H1 (cell line): ENCODE measurements around the gene CBLN1. TPM values are rescaled to one million over a fixed set of nuclear protein-coding genes. Genes with fewer than 3 reads are reported as not detected.
A peak's percentile ranks its signal among the peaks of the same experiment; 100 is the strongest.

ENCODE experiments used
- CTCF ChIA-PET: fragments of 300-600 bp; sonication (Branson Sonifier 250); formaldehyde crosslinking; loops from one replicate; lab custom pipeline; 2021; ENCODE audit not compliant: partially characterized antibody; lab: Charles Lee
- POLR2A ChIA-PET: fragments of 300-600 bp; sonication (Branson Sonifier 250); formaldehyde crosslinking; loops from one replicate; lab custom pipeline; 2021; ENCODE audit warnings: inconsistent platforms; ENCODE audit not compliant: partially characterized antibody; lab: Charles Lee
- DNase-seq, 2 experiments: peaks; one replicate each; pipeline versions ENCODE4 v3.0.0 to v3.0.0-alpha.2; 2010 to 2022; ENCODE audit warnings: low spot score in 2 of 2, low read depth in 1 of 2, mixed read lengths in 1 of 2
- FAIRE-seq: peaks from 2 replicates; lab custom pipeline; 2011; peaks lifted over from hg19 to GRCh38; lab: Jason Lieb, UNC
- H2AFZ ChIP-seq: 2 replicates; pipeline ENCODE4 v1.8.1; 2012; ENCODE audit warnings: low read length, inconsistent platforms
- H2AK5ac ChIP-seq: 2 replicates; pipeline ENCODE4 v1.6.1; 2013; ENCODE audit warnings: low read depth, low read length
- H2BK120ac ChIP-seq: replicated peaks from 2 replicates; pipeline ENCODE3; 2013; ENCODE audit warnings: low read depth, low read length, inconsistent platforms
- H2BK12ac ChIP-seq: 2 replicates; pipeline ENCODE4 v1.6.1; 2013; ENCODE audit warnings: low read depth, low read length
- H2BK15ac ChIP-seq: 2 replicates; pipeline ENCODE4 v1.6.1; 2013; ENCODE audit warnings: low read length
- H2BK20ac ChIP-seq: 2 replicates; pipeline ENCODE4 v1.6.1; 2013; ENCODE audit warnings: low read length
- H2BK5ac ChIP-seq: 2 replicates; pipeline ENCODE4 v1.6.1; 2013; ENCODE audit warnings: low read depth, low read length
- H3K14ac ChIP-seq: 2 replicates; pipeline ENCODE4 v1.6.1; 2013; ENCODE audit warnings: inconsistent platforms; ENCODE audit not compliant: insufficient read length
- H3K18ac ChIP-seq: 2 replicates; pipeline ENCODE4 v1.6.1; 2013; ENCODE audit warnings: low read length; ENCODE audit errors: extremely low read depth
- H3K23ac ChIP-seq: 2 replicates; pipeline ENCODE4 v1.6.1; 2013; ENCODE audit warnings: inconsistent platforms; ENCODE audit not compliant: insufficient read length
- H3K23me2 ChIP-seq: 2 replicates; pipeline ENCODE4 v1.6.1; 2013; ENCODE audit warnings: low read depth, low read length
- H3K27ac ChIP-seq: 2 replicates; pipeline ENCODE4 v1.6.1; 2011; ENCODE audit warnings: low read depth, low read length, inconsistent platforms
- H3K27me3 ChIP-seq, 4 experiments: replicated peaks in 1 of 4; 1 replicate in 1 of 4; 2 replicates in 3 of 4; pipeline versions ENCODE4 v1.6.1 to v1.8.1; 2011 to 2013; ENCODE audit warnings: low read length in 3 of 4, mild to moderate bottlenecking in 3 of 4, inconsistent platforms in 2 of 4, mixed read lengths in 2 of 4, moderate library complexity in 1 of 4; ENCODE audit not compliant: control insufficient read depth in 3 of 4, insufficient read depth in 3 of 4; ENCODE audit errors: extremely low read depth in 1 of 4
- H3K36me3 ChIP-seq, 4 experiments: 2 replicates each; pipeline versions ENCODE4 v1.6.1 to v1.8.1; 2011 to 2013; ENCODE audit warnings: mild to moderate bottlenecking in 4 of 4, low read length in 3 of 4, moderate library complexity in 2 of 4, control low read depth in 1 of 4, inconsistent platforms in 1 of 4; ENCODE audit not compliant: insufficient read depth in 4 of 4, control insufficient read depth in 2 of 4
- H3K4ac ChIP-seq: replicated peaks from 2 replicates; pipeline ENCODE3; 2013; ENCODE audit warnings: low read length, low read depth, mixed read lengths, inconsistent platforms; ENCODE audit not compliant: insufficient read length
- H3K4me1 ChIP-seq, 4 experiments: replicated peaks in 1 of 4; 1 replicate in 1 of 4; 2 replicates in 3 of 4; pipeline versions ENCODE4 v1.6.1 to v1.8.1; 2011 to 2013; ENCODE audit warnings: low read length in 3 of 4, inconsistent platforms in 2 of 4, mixed read lengths in 1 of 4; ENCODE audit not compliant: insufficient read depth in 4 of 4, control insufficient read depth in 3 of 4
- H3K4me2 ChIP-seq, 2 experiments: 2 replicates each; pipeline versions ENCODE4 v1.6.1 to v1.8.1; 2011 to 2013; ENCODE audit warnings: low read depth in 2 of 2, low read length in 2 of 2, control low read depth in 1 of 2, inconsistent platforms in 1 of 2, mild to moderate bottlenecking in 1 of 2; ENCODE audit not compliant: insufficient read depth in 1 of 2
- H3K4me3 ChIP-seq, 4 experiments: fragments of 200-600, 300-600 bp in 1 of 4; sonication (generic), shearing (Covaris generic), sonication (Bioruptor Twin) in 1 of 4; 2 replicates each; pipeline versions ENCODE4 v1.5.1 to v1.8.1; 2011 to 2016; ENCODE audit warnings: low read length in 4 of 4, low read depth in 3 of 4, control low read depth in 2 of 4, inconsistent platforms in 2 of 4, mild to moderate bottlenecking in 2 of 4, mixed read lengths in 1 of 4, moderate library complexity in 1 of 4; ENCODE audit not compliant: insufficient read depth in 2 of 4; ENCODE audit errors: extremely low read depth in 1 of 4
- H3K56ac ChIP-seq: replicated peaks from 2 replicates; pipeline ENCODE3; 2013; ENCODE audit warnings: low read depth, mild to moderate bottlenecking, mixed read lengths, low read length, inconsistent platforms; ENCODE audit not compliant: insufficient read length
- H3K79me1 ChIP-seq: 2 replicates; pipeline ENCODE4 v1.6.1; 2013; ENCODE audit warnings: low read depth, low read length, control low read depth
- H3K79me2 ChIP-seq, 2 experiments: 2 replicates each; pipeline versions ENCODE4 v1.6.1 to v1.8.1; 2012 to 2013; ENCODE audit warnings: low read length in 2 of 2, mild to moderate bottlenecking in 2 of 2, inconsistent platforms in 1 of 2; ENCODE audit not compliant: insufficient read depth in 2 of 2, control insufficient read depth in 1 of 2
- H3K9ac ChIP-seq, 4 experiments: replicated peaks in 1 of 4; 1 replicate in 1 of 4; 2 replicates in 3 of 4; pipeline versions ENCODE4 v1.6.1 to v1.8.1; 2011 to 2013; ENCODE audit warnings: low read depth in 3 of 4, low read length in 3 of 4, control low read depth in 2 of 4, mild to moderate bottlenecking in 2 of 4, moderate library complexity in 2 of 4, inconsistent platforms in 1 of 4; ENCODE audit errors: extremely low read depth in 1 of 4
- H3K9me3 ChIP-seq, 2 experiments: 2 replicates each; pipeline versions ENCODE4 v1.6.1 to v1.8.1; 2012 to 2013; ENCODE audit warnings: mild to moderate bottlenecking in 2 of 2, moderate library complexity in 2 of 2, control low read depth in 1 of 2, inconsistent platforms in 1 of 2, low read depth in 1 of 2, low read length in 1 of 2, mixed read lengths in 1 of 2; ENCODE audit not compliant: insufficient read depth in 2 of 2
- H4K20me1 ChIP-seq, 2 experiments: replicated peaks in 1 of 2; 2 replicates each; pipeline versions ENCODE3 to v1.8.1; 2011 to 2013; ENCODE audit warnings: inconsistent platforms in 2 of 2, low read length in 2 of 2, mild to moderate bottlenecking in 1 of 2; ENCODE audit not compliant: insufficient read depth in 2 of 2, control insufficient read depth in 1 of 2
- H4K5ac ChIP-seq: 2 replicates; pipeline ENCODE4 v1.6.1; 2013; ENCODE audit warnings: low read length, low read depth, mixed read lengths, inconsistent platforms; ENCODE audit not compliant: insufficient read length
- H4K8ac ChIP-seq: 2 replicates; pipeline ENCODE4 v1.8.0; 2013; ENCODE audit warnings: mild to moderate bottlenecking, moderate library complexity, low read length, inconsistent platforms; ENCODE audit not compliant: insufficient read depth; ENCODE audit errors: extremely low read depth
- H4K91ac ChIP-seq: replicated peaks from 2 replicates; pipeline ENCODE3; 2013; ENCODE audit warnings: low read length, mixed read lengths, inconsistent platforms; ENCODE audit not compliant: insufficient read length
- CREB1 ChIP-seq: IDR thresholded peaks from 2 replicates; pipeline ENCODE4 v1.6.1; 2012; ENCODE audit warnings: inconsistent platforms
- GABPA ChIP-seq: IDR thresholded peaks from 2 replicates; pipeline ENCODE4 v1.6.1; 2011; ENCODE audit warnings: mild to moderate bottlenecking, low read length, moderate library complexity, borderline replicate concordance; ENCODE audit not compliant: insufficient read depth
- WGBS, 2 experiments: shearing (Covaris generic) in 1 of 2; methylation state at CpG; one replicate each; pipeline versions ENCODE4 v1.1.6 to v1.1.7; 2013 to 2015; ENCODE audit warnings: low lambda C conversion rate in 2 of 2, mixed read lengths in 2 of 2, inconsistent platforms in 1 of 2, low coverage in 1 of 2, missing lambda C conversion rate in 1 of 2; ENCODE audit not compliant: insufficient replicate concordance in 2 of 2, insufficient coverage in 1 of 2, insufficient read length in 1 of 2; ENCODE audit errors: extremely low coverage in 1 of 2, missing lambda C conversion rate in 1 of 2; 5-methylcytosine and 5-hydroxymethylcytosine counted together
- polyA plus RNA-seq, 7 experiments: library from polyadenylated mRNA; depleted of rRNA in 3 of 7; stranded (reverse) in 5 of 7; unstranded in 2 of 7; fragments of >200 nt in 5 of 7; fragments of 200-250 nt in 2 of 7; gene quantifications; 1 replicate in 5 of 7; 2 replicates in 1 of 7; 4 replicates in 1 of 7; pipeline versions ENCODE4 v1.2.1 to v1.2.3, GENCODE V29; 2011 to 2013; ENCODE audit warnings: missing spikeins in 2 of 7, mixed read lengths in 2 of 7
- total RNA-seq: library from RNA; stranded (reverse); fragmentation: NEBNext Ultra II Directional; extraction: Animal tissue kit (Norgen Biotek cat#: 25700); gene quantifications from 2 replicates; pipeline ENCODE4 v1.2.1, GENCODE V29; 2021

CBLN1 gene
- total and polyA plus RNA-seq, 2 of the 8 experiments (the other 6 are each of a cell fraction or from before 2014, with no cell fraction given) = 0.97 to 7.1 TPM

DNA sequence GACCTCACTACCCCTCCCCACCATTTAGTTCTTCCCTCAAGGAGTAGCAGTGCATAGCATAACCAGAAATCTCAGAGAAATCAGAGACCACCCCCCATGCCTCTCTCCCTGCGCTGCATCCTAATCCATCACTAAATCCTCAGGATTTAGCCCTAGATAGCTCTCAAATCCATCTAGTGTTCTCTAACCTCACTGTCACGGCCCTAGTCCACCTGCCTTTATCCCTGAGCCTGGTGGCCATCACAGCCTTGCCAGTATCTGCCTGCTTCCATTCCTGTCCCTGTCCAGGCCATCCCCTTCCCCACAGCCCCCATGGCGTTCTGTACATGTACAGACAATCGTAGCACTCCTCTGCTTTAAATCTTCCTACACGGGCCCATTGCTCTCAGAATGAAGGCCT lies 19.1 kb downstream of the CBLN1 start:
- H2AFZ ChIP-seq = no peak overlapping the region
- no peak for FAIRE-seq
- ChIA-PET POLR2A (no interaction called here), CTCF (interaction anchor here (0.9 to 1.3 kb wide), 3 partner anchors 9 to 85 kb away, joined by 3 read pairs; no protein-coding TSS in a partner anchor)
- DNase-seq = no peak
- peaks cover 6% of the 10 kb centered on the region; the same call in 1 of the 2 replicates for H3K23me2 ChIP-seq
- H3K4me2 ChIP-seq = no peak overlapping the region
- H3K23ac ChIP-seq = no peak overlapping the region
- no peaks in the 10 kb centered on the region for H3K79me2 ChIP-seq
- no peak overlapping the region for H4K91ac ChIP-seq
- no peak overlapping the region for H3K56ac ChIP-seq
- no peak overlapping the region for H3K4ac ChIP-seq
- no peak overlapping the region for H3K27ac ChIP-seq
- H3K9ac ChIP-seq = no peak overlapping the region
- H4K20me1 ChIP-seq = no peaks in the 10 kb centered on the region
- H3K79me1 ChIP-seq = no peaks in the 10 kb centered on the region
- no peak overlapping the region for H3K18ac ChIP-seq
- H2BK12ac ChIP-seq = no peak overlapping the region
- no peaks in the 10 kb centered on the region for H3K9me3 ChIP-seq
- H3K36me3 ChIP-seq = no peaks in the 10 kb centered on the region
- H3K14ac ChIP-seq = no peak overlapping the region
- no peak overlapping the region for H3K4me3 ChIP-seq
- no peak for TF ChIP-seq CREB1
- TF ChIP-seq GABPA = no peak
- peaks cover 0 to 1% (median 0%) of the 10 kb centered on the region in 4 experiments; a peak in 1 of 7 replicates for H3K27me3 ChIP-seq
- no peak overlapping the region; the same call in 1 of the 2 replicates for H2AK5ac ChIP-seq
- H2BK15ac ChIP-seq = peak overlapping the region; percentile 68; the same call in 1 of the 2 replicates
- H2BK120ac ChIP-seq = no peak overlapping the region
- H2BK5ac ChIP-seq = no peak overlapping the region
- H3K4me1 ChIP-seq = no peaks in the 10 kb centered on the region
- H2BK20ac ChIP-seq = no peak overlapping the region
- H4K5ac ChIP-seq = no peak overlapping the region
- H4K8ac ChIP-seq = no peak overlapping the region
- 84% methylated on average over 5 of the region's 5 CpGs; no CpG with 5 or more reads in 1 of the 2 experiments for WGBS, 2 experiments
